Suppressor macrophage (primary cell): Measurements from ENCODE around the gene MTARC1.

Experiments
- DNase-seq, 4 experiments: peaks; one replicate each; pipeline ENCODE4 v3.0.0-alpha.2; 2020 to 2022
- total RNA-seq, 17 experiments: gene quantifications; one replicate each; lab custom pipeline; 2026; ENCODE audit warnings: mixed read lengths in 6 of 17, inconsistent platforms in 3 of 17; lab: John Stamatoyannopoulos, UW

MTARC1 gene
- total RNA-seq: 1.1 to 11.1 (median 5.5) reads per million in 17 experiments

GRCh38 chr1:220786337-220787068 is at the start of gene MTARC1:
TSS of gene MTARC1 (plus strand) at chr1:220786913. CDS start at chr1:220786945, 32 bp downstream.
- peak; percentile 65 to 89 (median 78) for DNase-seq

DNA sequence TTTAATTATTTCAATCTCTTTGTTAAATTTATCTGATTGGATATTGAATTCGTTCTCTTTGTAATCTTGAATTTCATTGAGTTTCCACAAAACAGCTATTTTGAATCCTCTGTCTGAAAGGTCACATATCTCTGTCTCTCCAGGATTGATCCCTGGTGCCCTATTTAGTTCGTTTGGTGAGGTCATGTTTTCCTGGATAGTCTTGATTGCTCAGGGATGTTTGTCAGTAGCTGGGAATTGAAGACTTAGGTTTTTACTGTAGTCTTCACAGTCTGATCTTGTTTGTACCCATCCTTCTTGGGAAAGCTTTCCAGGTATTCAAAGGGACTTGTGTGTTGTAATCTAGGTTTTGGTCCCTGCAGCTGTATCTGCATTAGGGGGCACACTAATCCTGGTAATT is 45.4 kb upstream of the MTARC1 start:
- DNase-seq: no peak

DNA sequence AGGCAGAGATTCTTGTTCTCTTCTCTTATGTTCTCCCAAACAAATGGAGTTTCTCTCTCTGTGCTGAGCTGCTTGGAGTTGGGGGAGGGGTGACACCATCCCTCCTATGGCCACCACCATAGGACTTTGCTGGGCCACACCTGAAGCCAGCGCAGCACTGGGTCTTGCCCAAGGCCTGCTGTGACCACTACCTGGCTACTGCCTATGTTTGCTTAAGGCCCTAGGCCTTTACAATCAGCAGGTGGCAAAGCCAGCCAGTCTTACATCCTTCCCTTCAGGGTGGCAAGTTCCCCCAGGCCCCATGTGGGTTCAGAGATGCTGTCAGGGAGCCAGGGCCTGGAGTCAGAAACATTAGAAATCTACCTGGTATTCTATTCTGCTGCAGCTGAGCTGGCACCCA is 44.9 kb upstream of the MTARC1 start:
- DNase-seq: no peak

DNA sequence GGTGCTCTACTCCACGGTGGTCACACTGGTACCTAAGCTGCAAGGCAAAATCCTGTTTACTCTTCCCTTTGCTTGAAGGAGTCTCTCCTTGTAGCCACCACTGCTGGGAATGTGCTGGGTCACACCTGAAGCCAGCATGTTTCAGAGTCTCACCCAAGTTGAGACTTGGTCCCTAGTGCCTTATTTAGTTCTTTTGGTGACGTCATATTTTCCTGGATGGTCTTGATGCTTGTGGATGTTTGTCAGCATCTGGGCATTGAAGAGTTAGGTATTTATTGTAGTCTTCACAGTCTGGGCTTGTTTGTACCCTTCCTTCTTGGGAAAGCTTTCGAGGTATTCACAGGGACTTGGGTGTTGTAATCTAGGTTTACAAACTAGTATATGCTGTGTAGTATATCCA is 44.2 kb upstream of the MTARC1 start:
- DNase-seq: no peak

GRCh38 chr1:220746851-220747250 is 39.9 kb upstream of the MTARC1 start:
- no peak for DNase-seq

DNA sequence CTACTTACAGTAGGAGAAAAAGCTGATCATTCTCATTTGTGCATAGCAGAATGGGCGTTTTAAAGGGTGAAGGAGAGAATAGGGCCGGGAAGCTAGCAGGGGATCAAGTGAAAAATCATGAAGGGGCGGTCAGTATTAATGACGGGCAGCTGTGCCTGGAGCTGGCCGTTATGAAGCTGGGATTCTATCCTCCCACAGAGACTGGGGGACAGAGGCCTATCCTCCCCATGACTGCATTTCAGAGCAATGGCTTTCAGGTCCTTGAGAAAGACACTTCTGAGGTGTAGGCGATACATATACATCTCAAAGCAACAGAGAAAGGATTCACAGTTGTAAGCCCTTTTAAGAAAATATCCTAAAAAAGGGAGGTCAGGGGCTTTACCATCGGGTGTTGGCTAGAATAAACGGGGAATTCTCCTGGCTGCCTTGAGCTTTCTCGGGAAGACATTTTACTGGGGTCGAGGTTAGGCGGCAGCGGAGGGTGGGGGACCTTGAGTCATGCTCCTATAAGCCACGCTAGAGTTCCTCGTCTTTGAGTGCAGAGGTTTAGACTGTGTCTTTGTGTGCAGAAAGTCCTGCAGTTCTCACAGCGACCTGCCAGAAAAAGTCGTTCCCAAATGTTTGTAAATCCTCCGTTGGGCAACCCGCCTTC is 39.1 kb upstream of the MTARC1 start:
- DNase-seq: no peak

DNA sequence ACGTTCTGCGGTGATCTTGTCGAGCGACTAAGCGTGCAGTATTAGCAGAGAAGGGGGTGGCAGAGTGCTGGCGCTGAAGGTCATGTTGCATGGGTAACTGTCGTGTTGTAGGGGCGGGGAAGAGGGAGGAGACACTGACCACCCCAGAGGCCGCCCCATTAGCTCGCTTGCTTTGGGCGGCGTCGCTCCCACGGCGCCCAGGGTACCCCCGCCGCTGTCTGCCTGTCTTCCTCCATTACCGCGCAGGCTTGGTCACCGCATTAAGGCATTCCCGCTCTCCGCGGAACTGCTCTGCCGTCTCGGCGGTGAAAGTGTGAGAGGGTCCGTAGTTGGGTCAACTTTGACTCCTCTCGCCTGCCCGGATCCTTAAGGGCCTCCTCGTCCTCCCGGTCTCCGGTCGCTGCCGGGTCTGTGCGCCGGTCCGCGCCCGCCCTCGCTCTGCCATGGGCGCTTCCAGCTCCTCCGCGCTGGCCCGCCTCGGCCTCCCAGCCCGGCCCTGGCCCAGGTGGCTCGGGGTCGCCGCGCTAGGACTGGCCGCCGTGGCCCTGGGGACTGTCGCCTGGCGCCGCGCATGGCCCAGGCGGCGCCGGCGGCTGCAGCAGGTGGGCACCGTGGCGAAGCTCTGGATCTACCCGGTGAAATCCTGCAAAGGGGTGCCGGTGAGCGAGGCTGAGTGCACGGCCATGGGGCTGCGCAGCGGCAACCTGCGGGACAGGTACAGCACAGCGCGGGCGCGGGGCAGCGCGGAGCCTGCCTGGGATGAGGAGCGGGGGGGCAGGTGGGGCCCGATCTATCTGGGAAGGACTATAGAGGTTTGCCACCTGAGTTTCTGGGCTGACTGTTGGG is 38.4 kb upstream of the MTARC1 start, which contains the start of gene MTARC2:
TSS of gene MTARC2 (plus strand) at position 234 of the 846 bp plus-strand sequence. CDS start at position 444, 210 bp downstream.
- DNase-seq: peak; percentile 69 to 83 (median 76)

DNA sequence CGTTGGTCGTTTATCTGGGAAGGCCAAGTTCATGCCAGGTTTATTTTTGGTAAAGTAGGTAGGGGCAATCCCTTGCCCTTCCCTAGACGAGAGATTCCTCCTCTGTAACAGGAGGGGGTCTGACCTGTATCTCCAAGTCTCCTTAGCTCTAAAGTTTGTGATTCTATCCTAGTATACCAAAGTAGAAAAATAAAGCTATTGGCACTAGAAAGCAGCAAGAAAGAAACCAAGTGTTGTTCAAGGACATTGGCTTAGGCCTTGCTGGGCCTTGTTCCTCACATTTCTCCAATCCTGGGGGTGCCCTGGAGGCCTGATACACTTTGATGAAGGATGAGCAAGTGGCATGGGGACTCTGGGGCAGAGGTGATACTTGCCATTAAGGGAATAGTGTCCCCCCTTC is 37.8 kb upstream of the MTARC1 start:
- no peak for DNase-seq

GRCh38 chr1:220750131-220750515 is 36.6 kb upstream of the MTARC1 start:
- no peak for DNase-seq

DNA sequence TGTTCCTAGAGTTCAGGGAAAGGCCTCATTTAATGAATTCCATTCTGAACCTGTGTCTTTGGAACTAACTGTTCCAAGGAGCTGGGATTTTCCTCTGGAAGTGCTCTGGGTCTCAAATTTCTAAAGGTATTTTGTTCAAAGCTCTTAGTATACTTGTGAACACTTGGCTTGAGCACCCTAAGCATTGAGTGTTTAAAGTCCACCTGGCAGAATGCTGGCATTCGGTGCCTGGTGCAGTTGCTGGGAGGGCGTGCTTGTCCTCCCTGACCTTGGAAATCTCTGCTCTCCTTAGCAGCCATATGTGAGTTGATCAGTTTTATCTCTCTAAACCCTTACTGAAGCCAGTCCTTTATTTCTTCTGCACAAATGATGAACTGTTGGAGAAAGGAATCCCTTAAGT is 35.6 kb upstream of the MTARC1 start:
- no peak for DNase-seq

DNA sequence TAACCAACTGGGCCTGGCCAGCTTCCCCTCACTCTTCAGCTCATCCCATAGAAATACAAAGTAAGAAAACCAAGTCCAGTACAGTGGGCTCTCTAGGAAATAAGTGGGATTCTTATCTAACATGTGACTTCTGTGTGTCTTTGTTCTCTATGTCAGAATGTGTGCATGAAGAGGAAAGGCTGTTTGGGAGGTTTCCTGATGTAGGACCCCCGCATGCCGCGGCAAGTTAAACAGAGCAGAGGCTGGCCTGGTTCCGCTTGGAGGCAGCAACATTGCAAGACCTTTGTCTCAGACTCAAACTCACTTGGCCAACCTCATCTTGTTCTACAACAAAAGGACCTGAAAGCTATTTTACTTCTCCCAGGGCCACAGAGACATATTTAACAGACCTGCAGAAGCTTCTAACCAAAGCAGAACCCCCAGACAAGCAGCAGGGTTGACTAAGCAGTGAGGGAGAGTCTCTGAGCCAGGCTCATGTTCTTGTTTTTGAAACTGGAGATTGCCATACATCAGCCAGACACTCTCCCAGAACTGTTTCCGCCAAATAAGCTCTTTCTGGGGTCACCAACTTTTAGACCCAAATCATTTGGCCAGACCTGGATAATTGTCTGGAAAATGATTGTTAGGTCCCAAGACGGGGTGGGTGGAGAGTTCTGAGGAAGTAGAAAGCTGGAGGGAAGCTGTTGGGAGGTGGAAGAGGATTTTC is 32.3 kb upstream of the MTARC1 start:
- peak in 2 of 4 experiments; percentile 9 to 23 for DNase-seq

DNA sequence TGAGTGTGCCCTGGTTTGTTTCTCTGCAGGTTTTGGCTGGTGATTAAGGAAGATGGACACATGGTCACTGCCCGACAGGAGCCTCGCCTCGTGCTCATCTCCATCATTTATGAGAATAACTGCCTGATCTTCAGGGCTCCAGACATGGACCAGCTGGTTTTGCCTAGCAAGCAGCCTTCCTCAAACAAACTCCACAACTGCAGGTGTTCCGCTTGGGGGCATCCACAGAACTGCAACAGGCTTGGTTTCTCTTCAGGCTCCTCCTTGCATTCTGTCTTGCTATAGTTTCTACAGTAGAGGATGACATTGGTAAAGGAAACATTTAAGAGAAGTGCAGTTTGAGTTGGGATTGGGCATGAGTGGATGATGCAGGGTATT is 31.8 kb upstream of the MTARC1 start:
- no peak for DNase-seq

DNA sequence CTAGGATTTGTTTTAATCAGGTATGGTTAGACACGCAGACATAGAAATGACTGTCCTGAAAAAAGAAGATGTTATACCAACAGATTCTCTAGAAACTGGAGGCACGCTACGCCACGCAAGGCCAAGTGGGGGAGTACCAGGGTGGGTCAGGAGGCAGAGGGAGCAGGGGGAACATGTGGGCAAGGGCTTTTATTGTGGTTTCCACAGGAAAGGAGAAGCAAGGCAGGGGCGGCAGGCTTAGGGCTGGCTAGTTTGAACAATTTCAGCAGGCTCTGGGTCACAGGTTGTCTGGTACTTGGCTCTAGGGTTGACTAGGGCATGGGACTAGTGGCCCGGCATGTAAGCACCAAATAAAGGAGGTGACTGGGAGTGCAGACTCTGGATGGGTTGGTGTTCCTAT is 31.4 kb upstream of the MTARC1 start:
- DNase-seq: peak in 3 of 4 experiments; percentile 30 to 55 (median 33)

DNA sequence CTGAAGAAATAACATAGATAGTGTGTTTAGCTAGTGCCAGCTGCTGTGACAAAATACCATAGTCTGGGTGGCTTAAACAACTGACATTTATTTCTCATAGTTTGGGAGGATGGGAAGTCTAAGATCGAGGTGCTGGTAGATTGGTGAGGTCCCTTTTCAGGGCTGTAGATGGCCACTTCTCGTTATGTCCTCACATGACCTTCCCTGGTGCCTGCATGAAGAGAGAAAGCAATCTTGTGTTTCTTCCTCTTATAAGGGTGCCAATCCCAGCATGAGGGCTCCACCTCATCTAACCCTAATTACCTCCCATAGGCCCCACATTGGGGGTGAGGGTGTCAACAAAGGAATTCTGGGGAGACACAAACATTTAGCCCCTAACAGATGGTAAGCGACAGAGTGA is 29.3 kb upstream of the MTARC1 start:
- DNase-seq: peak in 3 of 4 experiments; percentile 36 to 50 (median 48)

GRCh38 chr1:220759147-220759546 is 27.6 kb upstream of the MTARC1 start:
- DNase-seq: no peak

DNA sequence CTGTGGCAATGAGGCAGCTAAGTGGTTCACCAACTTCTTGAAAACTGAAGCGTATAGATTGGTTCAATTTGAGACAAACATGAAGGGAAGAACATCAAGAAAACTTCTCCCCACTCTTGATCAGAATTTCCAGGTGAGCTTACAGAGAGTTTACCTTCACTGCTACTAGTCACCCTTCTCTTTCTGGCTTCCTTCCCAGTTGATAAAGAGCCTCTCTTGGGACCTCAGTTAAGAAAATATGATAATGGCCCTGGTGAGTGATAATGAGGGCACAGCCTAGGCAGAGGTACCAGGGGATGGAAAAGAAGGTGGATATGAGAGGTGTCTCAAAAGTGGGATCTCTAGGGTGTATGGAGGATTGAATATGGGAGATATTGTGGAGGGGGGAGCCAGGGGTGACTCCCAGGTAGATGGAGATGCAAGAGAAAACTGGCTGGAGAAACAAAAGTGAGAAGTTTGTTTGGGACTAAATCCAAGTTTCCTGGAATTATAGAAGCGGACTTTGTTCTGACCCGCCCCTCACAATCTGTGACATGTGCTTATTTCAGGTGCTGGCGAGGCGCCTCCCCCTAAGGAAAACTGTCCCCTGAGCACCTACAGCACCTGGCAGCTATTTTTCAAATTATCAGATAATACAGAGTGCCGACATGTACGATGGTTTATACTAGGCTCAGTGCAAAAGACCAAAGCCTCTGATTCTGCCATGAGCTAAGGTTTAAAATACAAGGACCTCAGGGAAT is 24.9 kb upstream of the MTARC1 start:
- DNase-seq: no peak

DNA sequence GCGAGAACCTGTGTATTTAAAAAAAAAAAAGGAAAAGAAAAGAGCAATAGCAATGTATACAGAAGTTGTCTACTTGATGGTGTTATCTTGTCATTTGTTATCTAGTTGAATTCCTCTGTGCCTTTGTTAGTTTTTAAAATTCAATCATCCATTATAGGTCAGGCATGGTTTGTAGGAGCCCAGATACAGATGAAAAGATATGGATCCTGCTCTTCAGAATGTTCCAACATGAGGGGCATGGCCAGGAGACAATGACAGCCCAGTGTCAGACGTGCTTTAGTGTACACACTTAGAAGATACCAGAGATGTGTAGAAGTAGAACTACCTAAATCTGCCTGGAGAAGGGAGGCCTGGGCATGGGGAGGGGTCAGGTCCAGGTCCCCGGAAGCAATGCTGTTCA is 22.0 kb upstream of the MTARC1 start:
- DNase-seq: no peak

DNA sequence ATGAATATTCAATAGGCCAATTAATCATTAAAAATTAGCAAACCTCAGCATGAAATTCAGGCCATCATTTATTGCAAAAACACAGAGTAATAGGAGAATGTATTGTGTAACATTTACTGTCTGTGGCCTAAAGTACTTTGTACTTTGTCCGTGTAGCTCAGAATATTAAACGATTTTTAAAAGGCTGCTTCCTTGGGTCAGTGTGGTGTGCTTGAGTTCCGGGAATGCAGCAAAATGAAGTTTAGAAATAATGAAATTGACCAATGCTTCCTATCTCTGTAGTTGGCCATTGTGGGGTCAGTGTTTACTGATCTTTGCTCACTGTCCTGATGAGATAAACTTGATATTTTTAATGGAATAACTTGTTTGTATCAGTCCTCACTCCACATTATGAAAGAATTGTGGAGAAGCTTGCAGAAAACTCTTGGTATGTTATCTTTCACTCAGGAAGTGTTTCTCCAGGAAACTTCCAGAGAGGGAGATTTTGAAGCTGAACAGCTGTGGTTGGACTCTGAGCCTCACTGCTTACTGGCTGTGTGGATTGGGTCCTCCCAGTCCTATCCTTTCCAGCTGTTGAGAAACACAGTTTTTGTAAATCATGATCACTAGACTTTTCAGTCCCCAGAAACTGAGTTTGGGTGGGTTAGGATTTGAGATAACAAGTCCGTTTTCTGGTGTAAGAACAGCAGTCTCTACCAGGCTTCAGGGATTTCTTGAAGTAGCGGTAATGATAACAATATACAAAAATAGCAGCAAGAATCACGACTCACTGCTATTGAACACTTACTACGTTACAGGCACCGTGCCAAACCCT is 19.2 kb upstream of the MTARC1 start:
- DNase-seq: peak in 1 of 4 experiments; percentile 39

GRCh38 chr1:220768126-220768601 is 18.5 kb upstream of the MTARC1 start:
- peak in 2 of 4 experiments; percentile 14 to 53 for DNase-seq

- DNase-seq: no peak
These were observed 17.5 kb upstream of the MTARC1 start for GRCh38 chr1:220769205-220769604.
